HG03103 (cell line): ENCODE measurements around the gene CPEB2.
A peak's percentile ranks its signal among the peaks of the same experiment; 100 is the strongest.

Source experiments
- ATAC-seq: cut with Tn5 transposase; IDR thresholded peaks from one replicate; pipeline ENCODE4 v1.9.1; 2021; ENCODE audit warnings: low read depth; ENCODE audit not compliant: unreplicated experiment

CPEB2 gene

DNA sequence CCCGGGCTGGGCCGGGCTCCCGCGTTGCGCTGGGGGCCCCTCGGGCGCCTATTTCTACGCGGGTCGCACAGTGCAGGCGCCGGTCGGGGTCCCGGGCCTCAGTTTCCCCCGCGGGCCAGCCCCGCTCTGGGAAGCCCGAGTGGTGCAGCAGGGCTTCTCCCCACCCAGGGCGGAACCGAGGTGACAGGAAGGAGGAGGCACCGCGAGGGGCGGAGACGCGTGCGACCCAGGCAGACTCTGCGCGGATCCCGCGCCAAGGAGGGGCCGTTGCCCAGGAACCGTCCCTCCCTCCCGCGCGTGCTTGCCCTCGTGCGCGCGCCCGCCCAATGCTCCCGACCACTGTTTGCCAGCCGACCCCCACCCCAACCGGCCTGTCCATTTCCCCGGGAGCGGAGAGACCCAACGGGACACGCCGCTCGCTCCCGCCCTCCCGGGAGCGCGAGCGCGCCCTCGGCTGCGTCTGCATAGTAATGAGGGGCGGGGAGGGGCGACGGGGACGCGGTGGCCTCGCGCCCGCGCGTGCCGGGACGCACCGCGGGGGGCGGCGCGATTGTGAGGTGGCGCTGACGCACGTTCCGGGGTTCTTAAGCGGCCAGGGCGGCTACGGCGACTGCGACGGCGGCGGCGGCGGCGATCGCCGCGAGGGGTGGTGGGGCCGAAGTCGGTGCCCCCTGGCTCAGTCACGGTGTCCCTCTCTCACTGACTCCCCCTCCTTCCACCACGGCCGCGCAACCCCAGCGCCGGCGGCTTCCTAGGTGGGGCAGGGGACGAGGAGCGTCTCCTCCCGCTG is at the start of gene CPEB2:
Gene CPEB2, plus strand, starts transcription at position 613 of the 790 bp plus-strand sequence. CDS start 193 bp downstream, outside the sequence.
- peak; percentile 53 for ATAC-seq

DNA sequence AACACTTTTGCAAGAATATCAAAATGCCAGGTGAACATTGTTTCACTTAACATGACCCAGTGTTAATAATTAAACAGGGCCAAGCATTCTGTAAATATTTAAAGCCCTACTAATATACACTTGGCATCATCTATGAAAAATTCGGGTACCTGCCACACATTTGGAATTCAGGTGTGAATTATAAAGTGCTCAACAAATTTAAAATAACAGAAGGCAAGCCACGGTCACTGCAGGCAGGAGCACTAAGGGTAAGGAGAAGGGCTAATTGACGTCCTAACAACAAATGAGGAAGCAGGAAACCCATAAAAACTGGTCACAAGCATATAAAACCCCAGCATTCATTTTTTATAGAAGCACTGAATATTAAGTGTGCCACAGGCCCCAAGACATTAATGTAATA is 43.8 kb upstream of the CPEB2 start:
- no peak for ATAC-seq

DNA sequence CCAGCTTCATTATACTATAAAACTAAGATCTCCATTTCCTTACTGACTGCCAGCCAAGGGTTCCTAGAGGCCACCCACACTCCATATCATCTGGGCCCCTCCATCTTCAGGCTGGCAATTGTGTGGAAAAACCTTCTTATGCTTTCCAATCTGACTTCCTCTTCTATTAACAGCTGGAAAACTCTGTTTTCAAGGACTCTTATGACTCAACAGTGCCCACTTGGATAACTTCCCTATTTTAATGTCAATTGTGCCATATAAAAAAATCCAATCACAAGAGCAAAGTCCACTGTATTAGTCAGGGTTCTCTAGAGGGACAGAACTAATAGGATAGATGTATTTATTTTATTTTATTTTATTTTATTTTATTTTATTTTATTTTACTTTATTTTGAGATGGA is 41.0 kb upstream of the CPEB2 start:
- ATAC-seq = no peak

DNA sequence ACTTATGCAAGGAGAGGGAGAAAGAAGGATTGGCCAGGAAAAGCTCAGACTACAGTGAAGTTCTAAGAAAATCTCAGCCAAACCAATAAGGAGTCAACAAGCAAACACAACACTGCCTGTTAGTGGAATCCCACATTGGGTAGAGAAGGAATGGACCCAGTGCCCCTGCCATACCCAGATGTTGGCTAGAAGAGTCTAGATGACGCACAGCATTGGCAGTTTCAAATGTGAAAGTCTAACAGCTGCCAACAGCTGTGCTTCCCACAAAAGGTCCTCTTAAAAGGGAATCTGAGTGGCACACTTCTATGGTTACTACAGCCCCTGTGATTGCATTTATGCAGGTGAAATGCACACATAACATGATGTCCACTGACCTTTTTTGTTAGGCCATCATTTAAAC is 37.2 kb upstream of the CPEB2 start:
- no peak for ATAC-seq

DNA sequence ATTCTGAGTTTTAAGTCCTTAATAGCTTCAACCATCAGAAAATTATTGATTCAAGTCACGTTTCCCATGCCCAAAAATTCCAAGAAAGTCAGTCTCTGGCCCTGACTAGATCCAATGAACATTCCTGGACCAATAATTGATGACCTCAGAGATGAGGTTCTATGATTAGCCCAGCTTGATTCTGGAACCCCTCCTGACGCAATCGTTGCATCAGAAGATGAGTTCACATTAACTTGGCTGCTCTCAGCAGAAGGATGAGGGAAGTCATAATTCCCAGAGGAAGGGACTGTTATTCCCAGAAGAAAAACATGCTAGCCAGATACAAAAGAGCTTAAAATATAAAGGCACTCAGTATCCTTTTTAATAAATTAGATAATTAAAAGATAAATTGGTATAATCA is 34.3 kb upstream of the CPEB2 start:
- ATAC-seq = no peak

DNA sequence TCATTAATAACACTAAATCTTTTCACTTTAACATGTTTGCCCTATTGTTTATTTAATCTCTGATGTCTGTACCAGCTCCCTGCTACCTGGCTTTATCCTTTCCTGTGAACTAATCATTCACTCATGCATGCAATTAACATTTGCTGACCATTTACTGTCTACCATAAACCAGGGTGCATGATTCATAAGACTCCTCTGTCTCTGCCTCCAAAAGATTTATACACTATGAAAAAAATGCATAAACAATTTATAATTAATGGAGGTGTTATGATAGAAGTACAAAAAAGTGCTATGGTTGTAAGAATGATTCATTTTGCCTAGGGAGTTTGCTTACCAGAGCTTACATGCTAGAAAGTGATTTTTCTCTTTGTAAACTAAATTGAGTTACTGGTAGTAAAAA is 24.5 kb upstream of the CPEB2 start:
- no peak for ATAC-seq

DNA sequence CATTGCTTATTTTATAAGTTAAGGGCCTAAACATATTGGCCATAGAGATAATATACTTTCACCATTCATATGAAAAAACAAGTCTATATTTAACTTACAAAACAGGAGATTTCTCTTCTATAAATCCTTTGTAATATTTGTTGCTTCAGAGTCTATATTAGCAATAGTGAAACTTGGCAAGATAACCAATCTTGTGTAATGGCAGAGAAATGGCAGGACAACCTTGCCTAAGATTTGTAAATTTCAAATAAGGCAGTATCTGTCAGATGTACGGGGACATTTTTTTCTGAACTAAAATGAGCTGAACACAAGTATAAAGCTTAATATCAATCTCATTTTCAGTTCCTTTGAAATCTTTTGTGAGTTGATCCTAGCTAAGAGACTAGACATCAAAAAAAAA is 17.8 kb upstream of the CPEB2 start:
- no peak for ATAC-seq

DNA sequence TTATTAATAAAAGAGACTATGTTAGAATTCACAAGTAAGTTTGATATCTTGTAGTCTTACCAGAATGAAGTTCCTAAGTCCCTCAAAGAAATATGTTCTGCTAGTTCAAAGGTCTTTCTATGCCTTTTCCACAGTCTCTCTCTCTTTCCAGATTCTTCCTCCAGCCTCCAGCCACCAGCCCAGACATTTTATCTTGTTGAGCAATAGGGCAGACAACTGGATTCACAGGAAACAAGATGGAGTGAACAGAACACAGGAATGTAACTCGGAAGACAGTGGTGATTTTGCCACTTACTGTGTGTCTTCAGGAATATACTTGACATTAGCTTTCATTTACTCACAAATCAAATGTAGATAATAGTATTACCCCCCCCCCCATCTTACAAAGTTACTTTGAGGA is 17.1 kb upstream of the CPEB2 start:
- no peak for ATAC-seq

DNA sequence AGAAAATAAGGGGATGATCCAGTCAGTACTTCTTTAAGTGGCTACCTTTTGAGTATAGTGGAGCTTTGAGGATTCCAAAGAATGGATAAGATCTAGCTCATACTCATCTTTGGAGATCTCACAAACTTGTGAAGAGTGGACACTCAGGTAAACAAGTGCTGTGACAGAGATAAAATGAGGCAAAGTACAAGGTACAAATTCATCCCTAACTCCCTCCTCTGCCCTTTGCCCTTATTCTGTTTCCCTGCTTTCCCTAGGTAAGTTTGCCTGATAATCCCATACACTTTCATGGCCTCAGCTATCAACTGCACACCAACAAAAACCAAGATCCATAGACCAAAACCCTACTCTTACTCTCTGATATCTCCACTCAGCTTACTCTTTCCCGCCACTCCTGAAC is 16.4 kb upstream of the CPEB2 start:
- no peak for ATAC-seq

DNA sequence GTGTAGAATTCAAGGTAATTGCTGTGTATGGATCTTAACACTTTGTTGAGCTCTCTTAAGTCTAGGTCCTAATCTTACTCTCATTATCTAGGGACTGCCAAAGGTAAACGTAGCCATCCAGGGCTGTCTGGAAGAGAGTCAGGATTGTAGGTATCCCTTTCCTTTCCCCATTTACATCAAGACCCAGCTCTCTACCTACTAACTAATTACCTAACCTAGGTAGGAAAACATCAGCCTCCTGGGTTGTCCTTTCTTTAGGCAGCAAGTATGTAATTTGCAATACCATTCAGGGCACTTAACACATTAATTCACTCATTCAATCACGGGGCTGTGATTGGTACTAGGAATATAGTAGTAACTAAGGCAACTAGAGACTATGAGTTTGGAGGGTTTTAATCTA is 15.2 kb upstream of the CPEB2 start:
- no peak for ATAC-seq

DNA sequence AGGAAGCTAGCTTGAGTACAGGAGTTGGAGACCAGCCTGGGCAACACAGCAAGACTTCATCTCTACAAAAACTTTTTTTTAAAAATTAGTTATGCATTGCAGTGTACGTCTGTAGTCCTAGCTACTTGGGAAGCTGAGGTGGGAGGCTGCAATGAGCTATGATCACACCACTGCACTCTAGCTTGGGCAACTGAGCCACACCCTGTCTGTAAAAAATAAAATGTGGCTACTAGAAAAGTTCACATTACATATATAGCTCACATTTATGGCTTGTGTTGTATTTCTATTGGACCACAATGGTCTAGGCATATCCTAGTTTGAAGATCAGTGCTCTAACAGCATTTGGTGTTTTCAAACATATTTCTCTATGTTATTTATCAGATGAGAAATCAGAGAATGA is 11.8 kb upstream of the CPEB2 start:
- no peak for ATAC-seq

DNA sequence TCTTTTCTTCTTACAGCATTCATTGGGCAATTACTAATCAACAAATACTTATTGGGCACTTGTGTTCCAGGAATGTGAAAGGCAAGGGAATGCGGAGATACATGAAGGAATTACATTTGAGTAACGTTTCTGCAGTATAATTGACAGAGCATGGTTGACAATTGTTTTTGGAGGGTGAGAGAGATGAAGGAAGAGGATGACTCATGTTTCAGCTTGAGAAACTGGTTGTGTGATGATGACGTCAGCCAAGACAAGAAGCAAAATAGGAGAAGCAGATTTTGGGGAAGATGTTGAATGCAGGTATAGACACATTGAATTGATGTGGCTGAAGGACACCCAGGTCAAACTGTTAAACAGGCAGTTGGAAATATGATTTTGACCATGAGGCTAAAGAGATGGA is 8.0 kb upstream of the CPEB2 start:
- no peak for ATAC-seq

DNA sequence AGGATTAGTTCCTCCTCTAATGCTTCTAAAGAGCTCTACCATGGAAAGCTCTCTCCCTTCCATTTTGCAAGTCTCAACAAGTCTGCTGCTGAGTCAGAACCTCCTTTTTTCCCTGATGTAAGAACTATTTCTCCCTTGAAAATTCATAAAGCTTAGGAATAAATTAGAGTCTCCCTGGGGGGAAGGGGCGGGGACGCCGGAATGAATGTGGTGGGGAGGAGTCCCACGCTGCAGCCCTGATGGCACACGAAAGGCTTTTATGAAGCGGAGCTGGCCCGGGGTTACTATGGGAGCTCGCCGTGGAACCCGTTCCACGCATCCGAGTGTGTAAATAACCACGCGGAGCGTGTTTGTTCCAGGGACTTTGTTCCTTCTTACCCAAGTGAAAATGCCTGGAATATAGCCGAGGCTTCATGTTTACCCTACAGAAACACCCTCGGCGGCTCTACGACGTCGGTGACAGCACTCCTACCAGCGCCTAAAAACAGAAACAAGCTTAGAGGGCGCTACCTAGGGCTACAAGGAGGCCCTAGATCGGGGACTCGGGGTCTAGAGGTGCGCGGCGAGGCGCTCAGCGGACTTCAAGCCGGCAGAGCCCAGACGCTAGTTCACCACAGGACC is 923 bp upstream of the CPEB2 start:
- peak; percentile 23 for ATAC-seq

DNA sequence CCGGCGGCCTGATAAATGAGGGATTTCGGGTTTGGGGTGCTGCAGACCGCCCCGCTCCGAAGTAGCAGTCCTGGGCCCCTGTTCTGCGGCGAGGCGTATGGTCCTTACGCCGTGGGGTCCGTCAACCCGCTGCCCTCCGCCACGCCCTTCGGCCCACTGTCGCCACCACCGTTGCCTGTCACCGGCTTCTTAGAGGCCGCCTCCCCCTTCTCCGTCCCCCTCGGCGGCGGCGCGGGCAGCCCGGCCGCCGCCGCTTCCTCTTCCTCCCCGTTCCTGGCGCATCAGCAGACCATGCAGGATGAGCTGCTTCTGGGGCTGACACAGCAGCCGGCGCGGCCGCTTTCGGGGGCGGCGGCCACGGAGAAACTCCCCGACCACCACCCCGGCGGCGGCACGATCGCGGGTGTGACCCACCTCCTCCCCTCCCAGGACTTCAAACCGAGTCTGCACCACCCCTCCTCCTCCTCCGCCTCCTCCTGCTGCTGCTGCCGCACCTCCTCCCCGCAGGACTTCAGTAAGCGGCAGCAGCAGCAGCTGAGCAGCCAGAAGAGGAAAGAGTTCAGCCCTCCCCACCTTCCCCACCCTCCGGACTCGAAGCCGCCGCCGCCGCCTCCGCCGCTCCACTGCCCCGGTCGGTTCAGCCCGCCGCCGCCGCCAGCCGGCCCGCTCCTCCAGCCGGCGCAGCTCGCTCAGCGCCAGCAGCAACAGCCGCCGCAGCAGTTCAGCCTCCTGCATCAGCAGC is 549 bp downstream of the CPEB2 start:
- peak; percentile 17 for ATAC-seq

DNA sequence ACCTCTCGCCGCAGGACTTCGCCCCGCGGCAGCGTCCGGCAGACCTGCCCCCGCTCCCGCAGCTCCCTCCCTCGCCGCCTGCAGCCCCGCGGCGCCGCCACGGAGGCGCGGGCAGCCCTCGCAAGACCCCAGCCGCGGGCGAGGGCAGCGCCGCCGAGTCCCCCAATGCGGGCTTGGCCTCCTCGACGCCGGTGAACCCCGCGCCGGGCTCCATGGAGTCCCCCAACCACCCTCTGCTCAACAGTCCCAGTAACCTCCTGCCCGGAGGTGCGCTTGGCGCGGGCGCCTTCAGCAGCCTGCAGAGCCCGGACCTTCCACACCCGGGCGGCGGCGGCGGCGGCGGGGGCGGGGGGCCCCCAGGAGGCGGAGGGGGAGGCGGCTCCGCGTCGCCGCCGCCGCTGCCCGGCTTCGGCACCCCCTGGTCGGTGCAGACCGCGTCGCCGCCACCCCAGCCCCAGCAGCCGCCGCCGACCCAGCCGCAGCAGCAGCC is 1.2 kb downstream of the CPEB2 start:
- peak; percentile 6 for ATAC-seq

DNA sequence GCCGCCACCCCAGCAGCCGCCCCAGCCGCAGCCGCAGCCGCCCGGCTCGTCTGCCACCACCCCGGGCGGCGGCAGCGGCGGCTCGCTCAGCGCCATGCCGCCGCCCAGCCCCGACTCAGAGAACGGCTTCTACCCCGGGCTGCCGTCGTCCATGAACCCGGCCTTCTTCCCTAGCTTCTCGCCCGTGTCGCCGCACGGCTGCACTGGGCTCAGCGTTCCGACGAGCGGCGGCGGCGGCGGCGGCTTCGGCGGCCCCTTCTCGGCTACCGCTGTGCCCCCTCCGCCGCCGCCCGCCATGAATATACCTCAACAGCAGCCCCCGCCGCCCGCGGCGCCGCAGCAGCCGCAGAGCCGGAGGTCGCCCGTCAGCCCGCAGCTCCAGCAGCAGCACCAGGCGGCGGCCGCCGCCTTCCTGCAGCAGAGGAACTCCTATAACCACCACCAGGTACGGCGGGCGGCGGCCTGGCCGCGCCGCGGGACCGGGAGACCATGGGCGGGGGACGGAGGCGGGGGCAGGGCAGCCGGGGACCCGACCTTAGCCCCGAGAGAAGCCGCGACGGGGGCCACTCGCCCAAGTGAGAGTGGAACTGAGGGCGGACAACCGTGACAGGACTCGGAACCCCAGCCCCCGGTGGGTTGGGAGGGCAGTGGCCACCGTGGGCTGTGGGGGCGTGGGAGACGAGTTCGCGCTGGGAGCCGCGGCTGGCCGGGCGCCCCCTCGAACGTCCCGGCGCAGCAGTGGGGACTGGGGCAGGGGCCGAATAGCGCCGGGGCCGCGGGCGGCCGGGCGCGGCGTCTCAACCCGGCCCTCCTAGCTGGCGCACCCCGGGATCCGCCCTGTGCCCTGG is 1.8 kb downstream of the CPEB2 start:
- ATAC-seq = no peak

DNA sequence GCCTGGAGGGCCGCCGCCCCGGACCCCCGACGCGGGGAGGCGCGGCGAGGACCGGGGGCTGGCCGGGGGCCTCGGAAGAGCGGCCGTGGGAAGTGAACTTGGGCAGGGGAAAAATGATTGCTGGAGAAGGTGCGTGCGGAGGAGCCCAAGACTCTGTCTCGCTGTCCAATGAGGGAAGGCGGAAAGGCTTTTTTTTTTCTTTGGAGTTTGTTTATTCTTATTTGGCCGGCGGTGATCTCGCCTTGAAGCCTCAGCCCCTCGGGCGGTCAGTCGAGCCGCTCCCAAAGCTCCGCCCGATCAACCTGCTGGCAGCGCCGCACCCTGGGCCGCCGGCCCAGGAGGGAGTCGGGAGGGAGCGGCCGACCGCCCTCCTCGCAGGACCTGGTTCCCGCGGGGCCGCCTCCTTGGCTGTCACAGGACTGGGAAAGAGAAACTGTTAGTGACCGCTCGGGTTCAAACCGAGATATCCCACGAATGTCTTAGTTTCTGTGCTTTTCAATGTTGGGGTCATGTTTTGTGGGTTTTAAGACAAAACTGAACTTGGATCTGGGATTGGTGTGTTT is 2.5 kb downstream of the CPEB2 start:
- ATAC-seq = no peak

DNA sequence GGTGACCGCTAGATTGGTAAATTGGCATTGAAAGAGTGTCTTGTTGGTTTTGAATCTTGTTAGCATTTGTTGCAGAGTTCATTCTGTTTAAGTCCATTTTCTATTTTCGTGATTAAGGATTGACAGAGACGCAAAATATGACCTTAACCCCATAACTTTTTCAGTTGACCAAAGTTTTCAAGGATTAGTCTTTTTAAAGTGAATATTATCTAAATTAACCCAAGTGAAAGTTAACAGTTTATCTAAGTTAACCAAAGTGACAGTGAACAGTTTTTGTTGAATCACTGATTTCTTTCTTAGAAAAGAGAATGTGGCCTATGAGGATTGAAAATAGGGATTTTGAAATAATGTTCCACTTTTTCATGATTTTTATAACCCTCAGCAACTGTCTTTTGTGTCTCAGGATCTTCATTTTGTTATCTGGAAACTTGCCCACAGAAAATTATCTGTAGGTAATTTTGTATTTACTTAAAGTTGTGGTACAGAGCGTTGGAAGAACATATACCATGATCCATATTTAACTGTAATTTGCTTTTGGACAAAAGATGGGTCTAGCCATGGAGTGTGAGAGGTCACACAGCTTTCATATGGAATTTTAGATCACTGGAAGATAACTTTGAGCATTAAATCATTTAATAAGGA is 3.3 kb downstream of the CPEB2 start:
- no peak for ATAC-seq

DNA sequence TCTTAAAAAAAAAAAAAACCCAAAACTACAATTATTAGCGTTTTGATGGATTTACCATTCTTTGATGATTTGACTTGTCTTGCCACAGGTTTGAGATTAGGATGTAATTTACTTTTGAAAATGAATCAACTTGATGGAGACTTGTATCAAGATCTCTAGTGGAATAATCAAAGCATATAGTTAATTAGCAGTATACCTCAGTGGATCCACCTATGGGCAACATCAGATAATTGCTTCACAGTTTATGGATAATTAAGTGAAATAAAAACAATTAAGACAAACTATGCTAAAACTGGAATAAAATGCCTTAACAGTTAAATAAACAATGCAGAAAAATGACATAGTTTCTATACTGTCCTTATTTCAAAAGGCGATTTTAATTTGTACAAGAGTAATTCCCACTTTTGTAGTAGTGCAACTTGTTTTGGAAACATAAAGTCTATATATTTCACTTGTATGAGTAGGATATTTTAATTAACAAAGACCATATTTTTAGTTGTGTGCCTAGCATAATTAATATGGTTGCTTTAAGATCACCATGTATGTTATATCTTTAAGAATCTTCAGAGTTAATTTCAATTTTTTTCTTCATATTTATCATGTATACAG is 4.2 kb downstream of the CPEB2 start:
- no peak for ATAC-seq
